Ascending aorta (tissue), 2 donors: ENCODE measurements around the gene CERS5. TPM values are rescaled to one million over a fixed set of nuclear protein-coding genes. Genes with fewer than 3 reads are reported as not detected.
"Not testable (repeated sequence)": the region's sequence is repeated elsewhere in the genome, so short reads cannot be mapped to it uniquely, and the experiment has no call there.

ENCODE experiments used
- DNase-seq, 2 donors: peaks; one replicate each; pipeline ENCODE4 v3.0.0-alpha.2; 2019; ENCODE audit warnings: low spot score in 2 of 2
- H3K27ac ChIP-seq, 2 donors: fragments of 200-600 bp; sonication (generic); one replicate each; pipeline ENCODE4 v1.5.1; 2016 to 2017; ENCODE audit warnings: mild to moderate bottlenecking in 1 of 2
- H3K27me3 ChIP-seq: fragments of 200-600 bp; sonication (generic); one replicate; pipeline ENCODE4 v1.5.1; 2017
- H3K36me3 ChIP-seq, 2 donors: fragments of 200-600 bp; sonication (generic); one replicate each; pipeline ENCODE4 v1.5.1; 2016
- H3K4me1 ChIP-seq, 2 donors: fragments of 200-600 bp; sonication (generic); one replicate each; pipeline ENCODE4 v1.5.1; 2016 to 2017; ENCODE audit warnings: mild to moderate bottlenecking in 1 of 2
- H3K4me3 ChIP-seq, 2 donors: fragments of 200-600 bp; sonication (generic); one replicate each; pipeline ENCODE4 v1.5.1; 2016 to 2017; ENCODE audit warnings: mild to moderate bottlenecking in 1 of 2
- H3K9me3 ChIP-seq, 2 donors: fragments of 200-600 bp; sonication (generic); one replicate each; pipeline ENCODE4 v1.5.1; 2016
- intact Hi-C: fragments of 100-400 bp; cut with DNase I; formaldehyde crosslinking; loops from one replicate; pipeline ENCODE4 v1.15.1; 2023
- total RNA-seq: library from RNA; depleted of rRNA; stranded (reverse); fragments of >200 nt; gene quantifications from one replicate; pipeline ENCODE4 v1.1.0, GENCODE V29; 2016
- TF ChIP-seq, protein P1 (sequence below), 3 experiments: fragments of 200-600 bp in 2 of 3; fragments of 450-650 bp in 1 of 3; sonication (generic) in 2 of 3; IDR thresholded peaks; one replicate each; pipeline ENCODE4 v1.5.1; 2016 to 2019; ENCODE audit warnings: antibody characterized with exemption in 3 of 3, mild to moderate bottlenecking in 1 of 3, moderate library complexity in 1 of 3

Gene CERS5
- total RNA-seq, 1 donor from 2014 or later: 29.7 TPM

- Histone ChIP-seq H3K4me3 (no peak overlapping the region), H3K9me3 (peaks cover 0 to 7% of the 10 kb centered on the region in 2 donors), H3K27me3 (no peaks in the 10 kb centered on the region), H3K27ac (no peak overlapping the region), H3K4me1 (peaks cover 0 to 14% of the 10 kb centered on the region in 2 donors), H3K36me3 (no peaks in the 10 kb centered on the region)
- DNase-seq: no peak
- TF ChIP-seq, protein P1, sequence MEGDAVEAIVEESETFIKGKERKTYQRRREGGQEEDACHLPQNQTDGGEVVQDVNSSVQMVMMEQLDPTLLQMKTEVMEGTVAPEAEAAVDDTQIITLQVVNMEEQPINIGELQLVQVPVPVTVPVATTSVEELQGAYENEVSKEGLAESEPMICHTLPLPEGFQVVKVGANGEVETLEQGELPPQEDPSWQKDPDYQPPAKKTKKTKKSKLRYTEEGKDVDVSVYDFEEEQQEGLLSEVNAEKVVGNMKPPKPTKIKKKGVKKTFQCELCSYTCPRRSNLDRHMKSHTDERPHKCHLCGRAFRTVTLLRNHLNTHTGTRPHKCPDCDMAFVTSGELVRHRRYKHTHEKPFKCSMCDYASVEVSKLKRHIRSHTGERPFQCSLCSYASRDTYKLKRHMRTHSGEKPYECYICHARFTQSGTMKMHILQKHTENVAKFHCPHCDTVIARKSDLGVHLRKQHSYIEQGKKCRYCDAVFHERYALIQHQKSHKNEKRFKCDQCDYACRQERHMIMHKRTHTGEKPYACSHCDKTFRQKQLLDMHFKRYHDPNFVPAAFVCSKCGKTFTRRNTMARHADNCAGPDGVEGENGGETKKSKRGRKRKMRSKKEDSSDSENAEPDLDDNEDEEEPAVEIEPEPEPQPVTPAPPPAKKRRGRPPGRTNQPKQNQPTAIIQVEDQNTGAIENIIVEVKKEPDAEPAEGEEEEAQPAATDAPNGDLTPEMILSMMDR (IDR thresholded peaks at IDR 0.05): no peak
- intact Hi-C loops: loop anchor here (5.0 to 10.0 kb wide), 2 partner anchors 33 to 200 kb away; partner anchors contain the start of gene AQP5
These were observed 2.2 kb downstream of the CERS5 start for GRCh38 chr12:50164963-50165362.

DNA sequence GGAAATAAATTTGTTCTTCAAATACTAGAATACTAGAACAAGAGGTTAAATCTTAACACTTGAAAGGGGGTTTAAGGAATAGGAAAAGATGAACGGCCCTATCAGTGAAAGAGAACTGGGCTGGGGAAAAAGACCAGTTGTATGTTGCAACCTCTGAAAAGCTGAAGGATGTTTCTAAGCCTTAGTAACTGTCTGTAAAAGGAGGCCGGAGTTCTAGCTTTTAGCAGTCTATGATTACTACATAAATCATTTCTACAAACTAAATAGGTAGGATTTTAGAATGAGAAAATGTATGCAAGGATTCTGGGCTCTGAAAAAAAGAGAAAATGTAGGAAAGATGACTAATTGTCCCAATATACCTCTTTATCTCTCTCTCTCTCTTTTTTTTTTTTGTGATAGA, 4.9 kb downstream of the CERS5 start:
- no peak overlapping the region for H3K4me3 ChIP-seq
- no peak for DNase-seq
- no peaks in the 10 kb centered on the region for H3K27me3 ChIP-seq
- H3K9me3 ChIP-seq: no peaks in the 10 kb centered on the region
- peaks cover 0 to 10% of the 10 kb centered on the region in 2 donors for H3K4me1 ChIP-seq
- peaks cover 0 to 4% of the 10 kb centered on the region in 2 donors for H3K36me3 ChIP-seq
- no peak overlapping the region for H3K27ac ChIP-seq
- TF ChIP-seq, protein P1 (IDR thresholded peaks at IDR 0.05): no peak
- intact Hi-C loops: loop anchor here (10.0 kb wide), 1 partner anchor 197 kb away; the partner anchor contains the start of gene AQP5

GRCh38 chr12:50160643-50161042, 6.5 kb downstream of the CERS5 start:
- H3K27ac ChIP-seq: peak overlapping the region in 1 of 2 donors; percentile 33
- no peaks in the 10 kb centered on the region for H3K9me3 ChIP-seq
- intact Hi-C loops: loop anchor here (10.0 kb wide), 1 partner anchor 196 kb away; the partner anchor contains the start of gene AQP5
- TF ChIP-seq, protein P1 (IDR thresholded peaks at IDR 0.05): no peak
- H3K36me3 ChIP-seq: peaks cover 0 to 4% of the 10 kb centered on the region in 2 donors
- H3K4me3 ChIP-seq: no peak overlapping the region
- peaks cover 0 to 7% of the 10 kb centered on the region in 2 donors for H3K4me1 ChIP-seq
- DNase-seq: no peak
- no peaks in the 10 kb centered on the region for H3K27me3 ChIP-seq

GRCh38 chr12:50157259-50157658, 9.9 kb downstream of the CERS5 start:
- Histone ChIP-seq H3K36me3 (peaks cover 0 to 4% of the 10 kb centered on the region in 2 donors), H3K27ac (no peak overlapping the region), H3K9me3 (no peaks in the 10 kb centered on the region), H3K4me1 (no peaks in the 10 kb centered on the region), H3K4me3 (no peak overlapping the region), H3K27me3 (no peaks in the 10 kb centered on the region)
- no peak for DNase-seq
- TF ChIP-seq, protein P1 (IDR thresholded peaks at IDR 0.05): no peak
- intact Hi-C loops: no loop called here

DNA sequence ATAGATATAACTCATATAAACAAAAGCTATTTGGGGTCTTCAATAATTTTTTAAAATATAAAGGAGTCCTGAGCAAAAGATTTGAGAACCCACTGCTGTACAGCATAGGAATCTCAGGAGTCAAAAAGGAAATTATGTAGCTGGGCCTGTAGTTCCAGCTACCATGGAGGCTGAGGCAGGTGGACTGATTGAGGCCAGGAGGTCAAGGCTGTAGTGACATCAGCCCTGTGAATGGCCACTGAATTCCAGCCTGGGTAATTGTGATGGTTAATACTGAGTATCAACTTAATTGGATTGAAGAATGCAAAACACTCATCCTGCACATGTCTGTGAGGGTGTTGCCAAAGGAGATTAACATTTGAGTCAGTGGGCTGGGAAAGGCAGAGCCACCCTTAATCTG, 10.5 kb downstream of the CERS5 start:
- H3K27ac ChIP-seq: no peak overlapping the region
- no peaks in the 10 kb centered on the region for H3K4me1 ChIP-seq
- H3K9me3 ChIP-seq: no peaks in the 10 kb centered on the region
- intact Hi-C loops: no loop called here
- no peak overlapping the region for H3K4me3 ChIP-seq
- H3K27me3 ChIP-seq: no peaks in the 10 kb centered on the region
- TF ChIP-seq, protein P1 (IDR thresholded peaks at IDR 0.05): no peak
- peaks cover 0 to 4% of the 10 kb centered on the region in 2 donors for H3K36me3 ChIP-seq
- DNase-seq: no peak

DNA sequence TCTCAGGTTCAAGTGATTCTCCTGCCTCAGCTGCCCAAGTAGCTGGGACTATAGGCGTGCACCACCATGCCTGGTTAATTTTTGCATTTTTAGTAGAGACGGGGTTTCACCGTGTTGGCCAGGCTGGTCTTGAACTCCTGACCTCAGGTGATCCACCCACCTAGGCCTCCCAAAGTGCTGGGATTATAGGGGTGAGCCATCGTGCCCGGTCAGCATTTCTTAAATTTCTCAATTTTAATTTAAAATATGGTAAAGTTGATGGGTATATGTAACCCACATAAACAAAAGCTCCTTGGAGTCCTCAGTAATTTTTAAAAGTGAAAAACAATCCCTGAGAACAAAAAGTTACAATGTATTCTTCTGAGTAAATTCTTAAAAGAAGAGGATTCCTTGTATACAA, 12.2 kb downstream of the CERS5 start:
- DNase-seq, intact Hi-C loops, H3K27me3 ChIP-seq, H3K27ac ChIP-seq, H3K4me1 ChIP-seq, H3K36me3 ChIP-seq, H3K9me3 ChIP-seq, H3K4me3 ChIP-seq: not testable (repeated sequence)
